Keratinocyte (primary cell): ENCODE measurements around the gene AADAT. TPM values are rescaled to one million over a fixed set of nuclear protein-coding genes. Genes with fewer than 3 reads are reported as not detected.

Experiments
- DNase-seq: peaks from one replicate; pipeline ENCODE4 v3.0.0-alpha.2; 2011; ENCODE audit warnings: low read depth, missing footprints, low spot score
- FAIRE-seq: peaks from 2 replicates; lab custom pipeline; 2011; peaks lifted over from hg19 to GRCh38; lab: Jason Lieb, UNC
- H2AFZ ChIP-seq: 2 replicates; pipeline ENCODE4 v1.6.0; 2012; ENCODE audit warnings: low read length, control low read depth, inconsistent platforms; ENCODE audit not compliant: control insufficient read depth
- H3K27ac ChIP-seq: 2 replicates; pipeline ENCODE4 v1.5.1; 2011; ENCODE audit warnings: low read length; ENCODE audit not compliant: control insufficient read depth, insufficient read depth
- H3K27me3 ChIP-seq: 3 replicates; pipeline ENCODE4 v1.6.0; 2011; ENCODE audit warnings: low read length; ENCODE audit not compliant: control insufficient read depth, insufficient read depth; ENCODE audit errors: extremely low read depth
- H3K36me3 ChIP-seq, 2 experiments: 2 replicates in 1 of 2; 3 replicates in 1 of 2; pipeline ENCODE4 v1.5.1; 2011; ENCODE audit warnings: low read length in 2 of 2, mild to moderate bottlenecking in 1 of 2; ENCODE audit not compliant: control insufficient read depth in 2 of 2, insufficient read depth in 2 of 2; ENCODE audit errors: extremely low read depth in 1 of 2
- H3K4me1 ChIP-seq: 3 replicates; pipeline ENCODE4 v1.5.1; 2011; ENCODE audit warnings: low read length; ENCODE audit not compliant: control insufficient read depth, insufficient read depth; ENCODE audit errors: extremely low read depth
- H3K4me2 ChIP-seq: 3 replicates; pipeline ENCODE4 v1.6.0; 2011; ENCODE audit warnings: low read depth, low read length; ENCODE audit not compliant: control insufficient read depth, insufficient read depth; ENCODE audit errors: extremely low read depth
- H3K4me3 ChIP-seq, 3 experiments: fragments of 200-600 bp in 1 of 3; sonication (generic) in 1 of 3; 2 replicates in 2 of 3; 3 replicates in 1 of 3; pipeline ENCODE4 v1.5.1; 2011 to 2016; ENCODE audit warnings: low read length in 3 of 3, mild to moderate bottlenecking in 3 of 3, control low read depth in 2 of 3, inconsistent platforms in 1 of 3, low read depth in 1 of 3, mixed read lengths in 1 of 3, mixed run types in 1 of 3, moderate library complexity in 1 of 3; ENCODE audit not compliant: control insufficient read depth in 2 of 3, insufficient read depth in 2 of 3; ENCODE audit errors: extremely low read depth in 1 of 3
- H3K79me2 ChIP-seq: 2 replicates; pipeline ENCODE4 v1.6.0; 2012; ENCODE audit warnings: low read length; ENCODE audit not compliant: control insufficient read depth, insufficient read depth
- H3K9ac ChIP-seq: 3 replicates; pipeline ENCODE4 v1.6.0; 2011; ENCODE audit warnings: low read length; ENCODE audit not compliant: control insufficient read depth, insufficient read depth; ENCODE audit errors: extremely low read depth
- H3K9me1 ChIP-seq: 3 replicates; pipeline ENCODE4 v1.6.0; 2011; ENCODE audit warnings: low read length; ENCODE audit not compliant: control insufficient read depth, insufficient read depth; ENCODE audit errors: extremely low read depth
- H3K9me3 ChIP-seq: 2 replicates; pipeline ENCODE4 v1.5.1; 2012; ENCODE audit warnings: low read depth, low read length; ENCODE audit not compliant: control insufficient read depth
- H4K20me1 ChIP-seq: 3 replicates; pipeline ENCODE4 v1.6.0; 2011; ENCODE audit warnings: low read length; ENCODE audit not compliant: control insufficient read depth, insufficient read depth; ENCODE audit errors: extremely low read depth
- EZH2 ChIP-seq: IDR thresholded peaks from one replicate; pipeline ENCODE4 v1.6.1; 2012; ENCODE audit warnings: inconsistent platforms, mild to moderate bottlenecking, low read length, moderate library complexity
- dilution Hi-C: fragments of 300-500 bp; cut with MboI; formaldehyde crosslinking; loops from one replicate; pipeline ENCODE4 v1.7.0; 2020; ENCODE audit warnings: low sequenced_read_pairs; ENCODE audit not compliant: extremely low pct_ligation_motif_present
- polyA plus RNA-seq, 5 experiments: library from polyadenylated mRNA; depleted of rRNA in 3 of 5; stranded (reverse) in 3 of 5; stranded (forward) in 1 of 5; unstranded in 1 of 5; fragments of >200 nt; gene quantifications; 1 replicate in 1 of 5; 2 replicates in 3 of 5; 3 replicates in 1 of 5; pipeline versions ENCODE4 v1.2.1 to v1.2.3, GENCODE V29; 2011 to 2012; ENCODE audit warnings: missing spikeins in 2 of 5, low read depth in 1 of 5, low replicate concordance in 1 of 5
- TF ChIP-seq, protein P1 (sequence below), 3 experiments: IDR thresholded peaks in 1 of 3; conservative IDR thresholded peaks in 1 of 3; optimal IDR thresholded peaks in 1 of 3; 2 replicates in 2 of 3; 3 replicates in 1 of 3; pipeline versions ENCODE3 to v1.5.1; 2011; ENCODE audit warnings: low read length in 3 of 3, mild to moderate bottlenecking in 3 of 3, moderate library complexity in 2 of 3, control low read depth in 1 of 3, inconsistent platforms in 1 of 3; ENCODE audit not compliant: insufficient read depth in 2 of 3; ENCODE audit errors: extremely low read depth in 1 of 3

The AADAT gene
- polyA plus RNA-seq, 1 donor (not counting 4 experiments of a cell fraction or from before 2014, with no cell fraction given) = 5.2 TPM

DNA sequence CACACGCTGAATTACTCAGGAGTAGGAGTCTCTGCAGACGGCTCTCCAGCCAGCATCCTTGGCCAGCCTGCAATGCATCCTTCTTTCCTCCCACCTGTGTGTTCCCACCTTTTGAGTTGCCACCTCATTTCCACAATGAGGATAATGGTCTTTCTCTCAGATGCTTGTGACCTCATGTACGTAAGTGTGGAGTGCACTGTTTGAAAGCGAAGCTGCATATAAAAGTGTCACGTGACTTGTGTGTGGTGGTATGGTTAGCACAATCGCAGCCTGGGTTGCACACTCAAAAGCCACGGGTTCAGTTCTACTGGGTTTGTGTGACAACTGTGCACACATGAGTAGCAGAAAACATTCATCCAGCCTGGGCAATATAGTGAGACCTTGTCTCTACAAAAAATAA lies 51.5 kb downstream of the AADAT start:
- H3K79me2 ChIP-seq = no peaks in the 10 kb centered on the region
- no peaks in the 10 kb centered on the region for H4K20me1 ChIP-seq
- no peaks in the 10 kb centered on the region for H3K27me3 ChIP-seq
- H3K9ac ChIP-seq = no peak overlapping the region
- H3K9me1 ChIP-seq = no peaks in the 10 kb centered on the region
- H3K36me3 ChIP-seq = no peaks in the 10 kb centered on the region
- dilution Hi-C loops = loop anchor here (25.0 kb wide), 1 partner anchor 226 kb away; no protein-coding TSS in a partner anchor
- H3K4me2 ChIP-seq = no peak overlapping the region
- no peak for FAIRE-seq
- H3K9me3 ChIP-seq = no peaks in the 10 kb centered on the region
- no peak overlapping the region for H3K4me3 ChIP-seq
- no peak for DNase-seq
- H3K27ac ChIP-seq = no peak overlapping the region
- H2AFZ ChIP-seq = no peak overlapping the region
- no peaks in the 10 kb centered on the region for H3K4me1 ChIP-seq
- TF ChIP-seq EZH2 = no peak
- TF ChIP-seq, protein P1, sequence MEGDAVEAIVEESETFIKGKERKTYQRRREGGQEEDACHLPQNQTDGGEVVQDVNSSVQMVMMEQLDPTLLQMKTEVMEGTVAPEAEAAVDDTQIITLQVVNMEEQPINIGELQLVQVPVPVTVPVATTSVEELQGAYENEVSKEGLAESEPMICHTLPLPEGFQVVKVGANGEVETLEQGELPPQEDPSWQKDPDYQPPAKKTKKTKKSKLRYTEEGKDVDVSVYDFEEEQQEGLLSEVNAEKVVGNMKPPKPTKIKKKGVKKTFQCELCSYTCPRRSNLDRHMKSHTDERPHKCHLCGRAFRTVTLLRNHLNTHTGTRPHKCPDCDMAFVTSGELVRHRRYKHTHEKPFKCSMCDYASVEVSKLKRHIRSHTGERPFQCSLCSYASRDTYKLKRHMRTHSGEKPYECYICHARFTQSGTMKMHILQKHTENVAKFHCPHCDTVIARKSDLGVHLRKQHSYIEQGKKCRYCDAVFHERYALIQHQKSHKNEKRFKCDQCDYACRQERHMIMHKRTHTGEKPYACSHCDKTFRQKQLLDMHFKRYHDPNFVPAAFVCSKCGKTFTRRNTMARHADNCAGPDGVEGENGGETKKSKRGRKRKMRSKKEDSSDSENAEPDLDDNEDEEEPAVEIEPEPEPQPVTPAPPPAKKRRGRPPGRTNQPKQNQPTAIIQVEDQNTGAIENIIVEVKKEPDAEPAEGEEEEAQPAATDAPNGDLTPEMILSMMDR (optimal IDR thresholded peaks at IDR 0.05 in 1 of 3, IDR thresholded peaks at IDR 0.05 in 1 of 3, conservative IDR thresholded peaks at IDR 0.05 in 1 of 3; ENCODE audit: extremely low read depth in 1 of 3, insufficient read depth in 2 of 3, low read length in 3 of 3) = no peak

- no peak overlapping the region for H3K4me2 ChIP-seq
- no peaks in the 10 kb centered on the region for H3K4me1 ChIP-seq
- no peaks in the 10 kb centered on the region for H3K9me1 ChIP-seq
- no peak overlapping the region for H2AFZ ChIP-seq
- dilution Hi-C loops = loop anchor here (25.0 kb wide), 1 partner anchor 225 kb away; no protein-coding TSS in a partner anchor
- no peaks in the 10 kb centered on the region for H4K20me1 ChIP-seq
- H3K36me3 ChIP-seq = no peaks in the 10 kb centered on the region
- no peaks in the 10 kb centered on the region for H3K79me2 ChIP-seq
- FAIRE-seq (no peak), DNase-seq (no peak)
- H3K4me3 ChIP-seq = no peak overlapping the region
- no peak overlapping the region for H3K27ac ChIP-seq
- H3K9me3 ChIP-seq = no peaks in the 10 kb centered on the region
- no peaks in the 10 kb centered on the region for H3K27me3 ChIP-seq
- TF ChIP-seq, protein P1 (optimal IDR thresholded peaks at IDR 0.05 in 1 of 3, IDR thresholded peaks at IDR 0.05 in 1 of 3, conservative IDR thresholded peaks at IDR 0.05 in 1 of 3; ENCODE audit: extremely low read depth in 1 of 3, insufficient read depth in 2 of 3, low read length in 3 of 3) = no peak
- TF ChIP-seq EZH2 = no peak
- H3K9ac ChIP-seq = no peak overlapping the region
Measured at GRCh38 chr4:170037481-170037880, 52.3 kb downstream of the AADAT start.
